Stimulated activated CD4-positive, alpha-beta T cell treated with anti-CD3 and anti-CD28 coated beads, Interleukin-1b, Interleukin-23, amount 100 ng/mL, for 24 hours (primary cell): ENCODE data around the gene GRIK4.

Experiments
- DNase-seq, 4 experiments: peaks; one replicate each; pipeline ENCODE4 v3.0.0-alpha.2; 2020; ENCODE audit warnings: low read depth in 4 of 4, low spot score in 1 of 4

Gene GRIK4

DNA sequence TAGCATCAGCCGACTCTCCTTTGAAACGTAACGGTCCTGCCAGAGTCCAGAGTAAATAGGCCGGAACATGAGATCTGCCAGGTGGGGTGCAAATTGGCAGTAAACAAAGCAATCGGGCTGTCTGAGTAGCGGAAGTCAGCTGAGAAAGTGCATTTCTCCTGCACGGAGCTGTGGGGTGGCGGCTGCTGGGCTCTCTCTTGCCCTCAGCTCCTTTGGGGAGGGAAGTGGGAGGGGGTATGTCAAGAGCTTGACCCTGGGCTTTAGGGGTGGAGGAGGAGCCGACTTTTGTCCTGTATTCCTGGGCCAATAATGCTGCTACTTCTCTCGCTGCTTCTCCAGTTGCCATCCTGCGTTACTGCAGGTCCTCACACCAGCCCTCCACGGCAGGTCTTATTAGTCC lies 11.6 kb downstream of the GRIK4 start:
- DNase-seq, result no peak

- no peak for DNase-seq
Observed at GRCh38 chr11:120524536-120525085, 13.1 kb downstream of the GRIK4 start.

DNA sequence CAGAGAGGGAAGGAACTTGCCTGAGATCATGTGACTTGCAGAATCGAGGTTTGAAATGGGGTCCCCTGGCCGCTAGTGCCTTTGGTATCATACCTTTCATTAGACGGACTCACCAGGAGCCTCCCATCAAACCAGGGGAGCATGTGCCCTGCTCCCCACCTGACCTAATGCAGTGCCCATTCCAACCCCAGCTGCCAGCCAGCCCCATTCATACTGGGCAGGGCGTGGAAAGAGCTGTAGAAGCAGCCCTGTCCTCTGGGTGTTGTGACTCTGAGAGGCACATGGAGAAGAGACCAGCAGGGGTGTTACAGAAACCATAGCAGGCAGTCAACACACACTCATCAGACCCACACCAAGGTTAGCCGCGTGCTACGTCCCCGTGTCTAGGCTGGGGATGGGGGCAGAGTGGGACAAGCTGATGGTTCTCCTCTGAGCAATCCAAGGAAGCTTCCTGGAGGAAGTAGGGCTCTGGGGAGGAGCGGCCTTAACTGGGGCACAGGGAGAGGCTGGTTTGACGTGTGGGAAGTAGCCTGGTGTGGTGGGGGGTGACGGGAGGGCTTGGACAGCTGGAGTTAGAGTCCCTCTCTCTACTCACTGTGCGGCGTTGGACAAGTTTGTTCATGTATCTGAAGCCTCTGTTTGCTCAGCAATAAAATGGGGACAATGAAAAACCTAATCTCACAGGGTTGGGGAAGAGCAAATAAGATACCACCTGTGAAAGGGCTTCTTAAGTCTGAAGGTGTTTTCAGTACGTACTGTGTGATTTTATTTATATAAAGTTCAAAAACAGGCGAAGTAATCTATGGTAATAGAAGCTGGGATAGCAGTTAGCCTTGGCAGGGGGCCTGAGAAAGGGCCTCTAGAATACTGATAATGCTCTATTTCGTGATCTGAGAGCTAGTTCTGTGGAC lies 14.0 kb downstream of the GRIK4 start:
- no peak for DNase-seq

DNA sequence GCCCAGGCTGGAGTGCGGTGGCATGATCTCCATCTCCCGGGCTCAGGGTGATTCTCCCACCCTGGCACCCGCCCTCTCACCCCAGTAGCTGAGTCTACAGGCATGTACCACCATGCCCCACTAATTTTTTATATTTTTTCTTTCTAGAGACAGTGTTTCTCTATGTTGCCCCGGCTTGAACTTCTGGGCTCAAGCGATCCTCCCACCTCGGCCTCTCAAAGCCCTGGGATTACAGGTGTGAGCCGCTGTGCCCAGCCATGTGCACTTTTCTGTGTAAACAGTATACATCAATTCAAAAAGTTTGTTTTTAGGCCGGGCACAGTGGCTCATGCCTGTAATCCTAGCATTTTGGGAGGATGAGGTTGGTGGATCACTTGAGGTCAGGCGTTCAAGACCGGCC lies 14.7 kb downstream of the GRIK4 start:
- DNase-seq, result no peak

- DNase-seq, result no peak
Observed at GRCh38 chr11:120527111-120527761, 15.7 kb downstream of the GRIK4 start.

DNA sequence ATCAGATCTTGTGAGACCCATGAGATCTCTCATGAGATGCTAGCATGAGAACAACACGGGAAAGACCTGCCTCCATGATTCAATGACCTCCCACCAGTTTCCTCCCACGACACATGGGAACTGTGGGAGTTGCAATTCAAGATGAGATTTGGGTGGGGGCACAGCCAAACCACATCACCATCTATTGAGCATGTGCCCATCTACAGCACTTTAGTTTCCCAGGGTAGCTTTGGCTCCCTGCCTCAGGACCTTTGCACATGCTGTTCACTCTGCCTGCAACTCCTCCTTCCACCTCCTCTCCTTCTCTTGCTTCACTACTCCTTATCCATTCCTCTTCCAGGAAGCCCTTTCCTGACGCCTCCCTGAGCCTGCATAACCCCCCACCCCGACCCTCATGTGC lies 17.2 kb downstream of the GRIK4 start:
- DNase-seq, result no peak

DNA sequence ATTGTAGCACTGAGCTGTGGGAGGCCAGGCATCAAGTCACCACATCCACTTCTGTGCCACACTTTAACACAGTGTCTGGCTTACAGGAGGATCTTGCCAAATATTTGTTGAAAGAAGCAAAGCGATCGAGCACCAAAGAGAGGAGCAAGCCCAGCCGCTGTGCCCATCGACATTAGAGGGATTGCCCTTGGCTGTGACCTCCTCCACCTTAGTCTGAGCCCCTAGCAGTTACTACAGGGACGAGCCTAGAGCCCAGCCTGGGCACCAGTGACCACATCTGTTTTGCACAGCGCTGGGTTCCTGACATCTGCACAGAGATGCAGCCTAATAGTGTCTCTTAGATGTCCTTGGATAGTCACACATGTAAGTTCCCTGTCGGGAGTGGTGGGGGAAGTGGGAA lies 17.7 kb downstream of the GRIK4 start:
- no peak for DNase-seq

DNA sequence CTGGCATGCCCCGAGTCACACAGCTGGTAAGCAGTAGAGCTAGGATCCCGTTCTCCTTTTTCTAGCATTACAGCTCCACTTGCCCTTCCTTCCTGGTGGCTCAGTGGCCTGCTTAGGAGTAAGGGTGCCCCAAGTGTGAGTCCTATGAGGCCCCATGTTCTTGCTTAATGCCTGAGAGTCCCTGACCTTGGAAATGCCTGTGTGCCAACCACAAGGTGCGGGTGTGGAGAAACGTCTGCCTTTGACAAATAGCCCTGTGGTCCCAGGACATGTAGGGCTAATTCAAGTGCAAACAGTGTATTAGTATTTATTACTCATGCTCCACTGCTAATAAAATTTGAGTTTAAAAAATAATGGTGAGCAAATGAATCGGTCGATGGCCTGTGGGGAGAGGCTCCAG lies 18.4 kb downstream of the GRIK4 start:
- DNase-seq, result no peak

- DNase-seq, result no peak
Observed at GRCh38 chr11:120532082-120532831, 20.7 kb downstream of the GRIK4 start.

GRCh38 chr11:120532832-120533196 lies 21.3 kb downstream of the GRIK4 start:
- DNase-seq, result no peak

DNA sequence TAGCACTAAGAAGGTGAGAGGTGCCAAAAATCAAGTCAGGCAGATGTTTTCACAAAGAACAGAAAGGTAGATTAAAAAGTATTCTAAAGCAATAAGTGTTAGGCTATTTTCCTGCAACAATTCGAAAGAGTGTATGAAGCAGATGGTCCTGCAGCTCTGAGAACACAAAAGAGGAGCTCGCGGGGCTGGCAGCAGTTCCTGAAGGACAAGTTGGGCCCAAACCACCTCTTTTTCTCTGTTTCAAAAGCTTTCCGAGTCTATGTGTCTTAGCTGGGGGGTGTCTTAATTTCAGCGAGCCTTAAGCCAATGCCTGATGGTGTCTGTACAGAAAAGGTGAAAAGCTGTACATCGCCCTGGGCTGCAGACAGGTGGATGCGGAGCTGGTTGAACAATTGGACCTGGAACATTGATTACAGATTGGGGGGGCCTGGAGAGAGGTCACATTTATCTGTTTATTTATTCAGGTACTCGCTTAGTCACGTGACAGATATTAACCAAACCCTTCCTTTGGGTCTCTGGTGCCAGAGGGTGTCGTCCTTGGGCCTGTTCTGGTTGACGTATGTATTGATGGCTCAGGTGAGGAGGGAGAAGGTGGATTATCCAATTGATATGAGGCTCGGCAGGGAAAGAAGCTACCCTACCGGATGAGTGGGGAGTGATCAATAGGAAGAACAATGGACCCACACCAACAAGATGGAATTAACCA lies 24.7 kb downstream of the GRIK4 start:
- DNase-seq, result no peak

DNA sequence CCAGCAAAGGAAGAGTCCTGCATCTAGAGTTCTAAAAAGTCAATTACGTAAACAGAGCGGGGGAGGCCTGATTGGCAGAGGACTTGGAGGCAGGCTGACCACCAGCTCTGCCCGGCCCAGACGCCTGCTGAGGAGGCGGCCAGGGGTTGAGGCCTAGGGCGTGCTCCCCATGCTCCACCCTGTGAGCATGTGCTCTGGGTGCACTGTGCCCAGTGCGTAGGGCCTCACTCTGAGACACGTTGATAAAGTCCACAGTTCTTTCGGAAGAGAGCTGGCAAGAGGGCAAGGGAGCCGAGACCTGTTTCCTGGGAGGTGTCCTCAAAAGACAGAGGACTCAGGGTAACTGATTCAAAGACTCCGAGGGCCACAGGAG lies 25.2 kb downstream of the GRIK4 start:
- no peak for DNase-seq

- DNase-seq, result no peak
Observed at GRCh38 chr11:120537996-120538395, 26.4 kb downstream of the GRIK4 start.

DNA sequence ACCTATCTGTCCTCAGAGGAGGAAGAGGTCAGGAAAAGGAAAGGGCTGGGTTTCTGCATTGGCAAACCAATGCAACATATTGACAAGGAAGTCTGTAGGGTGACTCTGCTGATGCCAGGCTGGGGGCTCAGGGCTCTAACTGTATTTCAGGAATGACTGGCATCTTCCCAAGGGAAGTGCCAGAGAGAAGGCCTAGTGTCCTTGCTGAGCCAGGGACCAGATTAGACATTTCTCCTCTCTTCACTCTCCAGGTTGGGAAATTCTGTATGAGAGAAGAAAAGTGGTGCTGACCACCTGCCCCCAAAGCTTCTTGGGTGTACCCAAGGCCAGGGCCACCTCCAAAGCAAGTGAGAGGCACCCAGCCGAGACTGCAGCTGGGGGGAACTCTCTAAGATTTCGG lies 27.2 kb downstream of the GRIK4 start:
- no peak for DNase-seq

DNA sequence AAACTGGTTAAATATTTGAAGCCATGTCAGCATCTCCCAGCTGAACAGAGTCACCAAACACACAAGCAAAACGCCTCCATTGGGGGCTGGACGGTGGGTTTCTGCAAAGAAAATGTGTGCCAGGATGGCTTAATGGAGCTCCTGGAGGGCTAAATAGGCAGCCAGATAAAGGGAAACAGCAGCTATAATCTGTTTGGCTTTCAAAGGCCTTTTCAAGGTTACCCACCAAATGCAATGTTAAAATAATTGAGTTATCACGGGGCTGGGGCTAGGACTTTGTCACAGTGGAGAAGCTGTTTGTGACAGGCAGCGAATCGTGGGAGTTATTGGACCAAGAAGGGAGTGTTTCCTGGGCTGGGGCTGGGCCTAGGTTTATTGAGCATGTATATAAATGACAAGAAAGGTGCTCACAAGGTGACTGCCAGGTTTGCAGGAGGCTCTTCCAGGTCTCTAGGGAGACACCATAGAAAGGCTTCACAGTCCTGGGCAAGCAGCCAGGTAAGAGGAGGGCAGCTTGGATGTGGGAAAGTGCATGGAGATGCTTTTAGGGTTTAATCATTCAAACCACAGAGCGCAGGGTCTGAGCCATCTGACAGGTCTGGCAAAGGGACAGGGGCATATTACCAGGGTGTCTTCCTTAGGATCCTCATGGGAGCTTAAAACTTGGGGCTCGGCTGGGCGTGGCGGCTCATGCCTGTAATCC lies 28.3 kb downstream of the GRIK4 start:
- DNase-seq, result no peak

- DNase-seq, result no peak
Observed at GRCh38 chr11:120540744-120541465, 29.4 kb downstream of the GRIK4 start.

DNA sequence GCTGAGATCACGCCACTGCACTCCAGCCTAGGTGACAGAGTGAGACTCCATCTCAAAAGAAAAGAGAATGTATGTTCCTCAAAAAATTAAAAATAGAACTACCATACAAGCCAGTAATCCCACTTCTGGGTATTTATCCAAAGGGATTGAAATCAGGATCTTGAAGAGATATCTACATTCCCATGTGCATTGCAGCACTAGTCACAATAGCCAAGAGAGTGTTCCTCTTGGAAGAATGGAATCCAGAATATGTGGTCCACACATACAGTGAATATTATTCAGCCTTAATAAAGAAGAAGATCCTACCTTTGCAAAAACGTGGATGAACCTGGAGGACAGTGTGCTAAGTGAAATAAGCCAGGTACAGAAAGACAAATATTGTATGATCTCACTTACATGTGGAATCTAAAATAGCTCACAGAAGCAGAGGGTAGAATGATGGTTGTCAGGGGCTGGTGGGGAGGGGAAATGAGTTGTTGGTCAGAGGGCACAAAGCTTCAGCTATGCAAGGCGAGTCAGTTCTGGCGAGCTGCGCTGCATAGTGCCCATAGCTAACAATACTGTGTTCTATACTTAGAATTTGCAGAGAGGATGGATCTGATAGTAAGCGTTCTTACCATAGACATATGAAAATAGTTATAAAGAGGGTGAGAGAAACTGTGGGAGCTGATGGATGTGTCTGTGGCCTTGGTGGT lies 32.1 kb downstream of the GRIK4 start:
- no peak for DNase-seq

DNA sequence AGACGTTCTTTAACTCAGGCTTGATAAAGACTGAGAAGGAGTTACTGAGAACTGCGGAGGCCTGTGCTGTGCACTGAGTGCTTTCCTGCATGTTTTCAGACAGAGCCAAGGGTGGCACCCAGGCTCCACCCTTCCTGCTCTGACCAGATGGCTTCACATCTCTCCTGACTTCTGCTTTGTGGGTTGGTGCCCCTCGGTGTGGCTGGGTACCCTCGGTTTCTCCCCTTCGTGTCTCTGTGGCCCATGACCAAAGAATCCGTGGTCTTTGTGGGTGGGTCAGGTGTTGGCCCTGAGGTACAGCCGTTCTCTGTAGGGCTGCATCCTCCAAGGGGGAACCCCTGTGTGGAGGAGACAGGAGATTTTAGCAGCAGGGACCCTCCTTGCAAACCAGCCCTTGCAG lies 34.3 kb downstream of the GRIK4 start:
- DNase-seq, result no peak
